Lower lobe of right lung (tissue), 2 donors: ENCODE measurements around the gene SMG7. TPM values are rescaled to one million over a fixed set of nuclear protein-coding genes. Genes with fewer than 3 reads are reported as not detected.

Source experiments
- ATAC-seq, 2 donors: fragments of 200-7000 bp; cut with Tn5 transposase; one replicate each; pipeline ENCODE4 v1.9.1; 2020 to 2022; ENCODE audit warnings: mild to moderate bottlenecking in 2 of 2, moderate library complexity in 2 of 2
- DNase-seq: peaks from one replicate; pipeline ENCODE4 v3.0.0-alpha.2; 2020
- H3K27ac ChIP-seq: fragments of 200-600 bp; one replicate; pipeline ENCODE4 v1.8.0; 2022
- H3K27me3 ChIP-seq: fragments of 200-600 bp; one replicate; pipeline ENCODE4 v1.8.0; 2022; ENCODE audit warnings: low read depth
- H3K36me3 ChIP-seq: fragments of 200-600 bp; one replicate; pipeline ENCODE4 v1.8.0; 2022; ENCODE audit warnings: mild to moderate bottlenecking
- H3K4me1 ChIP-seq: fragments of 200-600 bp; one replicate; pipeline ENCODE4 v1.8.0; 2022
- H3K4me3 ChIP-seq: fragments of 200-600 bp; one replicate; pipeline ENCODE4 v1.8.0; 2022; ENCODE audit warnings: mild to moderate bottlenecking
- H3K9me3 ChIP-seq: fragments of 200-600 bp; one replicate; pipeline ENCODE4 v1.8.0; 2022
- intact Hi-C: fragments of 100-400 bp; cut with DNase I; formaldehyde crosslinking; loops from one replicate; pipeline ENCODE4 v1.11.0; 2022
- total RNA-seq: library from RNA; stranded (reverse); fragmentation: NEBNext Ultra II Directional; extraction: Animal tissue kit (Norgen Biotek cat#: 25700); gene quantifications from one replicate; pipeline ENCODE4 v1.2.1, GENCODE V29; 2021
- TF ChIP-seq, protein P1 (sequence below): fragments of 200-600 bp; IDR thresholded peaks from one replicate; pipeline ENCODE4 v1.8.0; 2022; ENCODE audit warnings: antibody characterized with exemption, mild to moderate bottlenecking
- donor health status: DM: no; HTN: yes; CAD: no; lungs with severe emphysema.

SMG7 gene
- total RNA-seq, 1 donor from 2014 or later = 58.9 TPM

DNA sequence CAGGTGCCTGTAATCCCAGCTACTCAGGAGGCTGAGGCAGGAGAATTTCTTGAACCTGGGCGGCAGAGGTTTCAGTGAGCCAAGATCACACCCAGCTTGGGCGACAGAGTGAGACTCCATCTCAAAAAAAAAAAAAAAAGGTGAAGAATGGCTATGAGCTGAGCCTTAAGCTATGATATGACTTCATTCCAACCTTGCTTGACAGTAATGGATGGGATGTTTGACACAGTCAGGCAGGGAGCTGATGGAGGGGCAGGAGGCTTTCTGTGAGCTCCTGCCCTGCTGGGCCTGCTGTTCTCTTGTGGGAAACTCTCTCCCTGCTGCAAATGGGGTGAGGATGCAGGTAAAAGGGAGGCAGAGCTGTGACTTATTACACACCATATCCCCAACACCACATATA, 90.4 kb downstream of the SMG7 start:
- Histone ChIP-seq H3K4me1 (peaks cover 6% of the 10 kb centered on the region), H3K36me3 (peaks cover 53% of the 10 kb centered on the region), H3K4me3 (no peak overlapping the region), H3K9me3 (no peaks in the 10 kb centered on the region), H3K27me3 (no peaks in the 10 kb centered on the region), H3K27ac (no peak overlapping the region)
- intact Hi-C loops = no loop called here
- TF ChIP-seq, protein P1, sequence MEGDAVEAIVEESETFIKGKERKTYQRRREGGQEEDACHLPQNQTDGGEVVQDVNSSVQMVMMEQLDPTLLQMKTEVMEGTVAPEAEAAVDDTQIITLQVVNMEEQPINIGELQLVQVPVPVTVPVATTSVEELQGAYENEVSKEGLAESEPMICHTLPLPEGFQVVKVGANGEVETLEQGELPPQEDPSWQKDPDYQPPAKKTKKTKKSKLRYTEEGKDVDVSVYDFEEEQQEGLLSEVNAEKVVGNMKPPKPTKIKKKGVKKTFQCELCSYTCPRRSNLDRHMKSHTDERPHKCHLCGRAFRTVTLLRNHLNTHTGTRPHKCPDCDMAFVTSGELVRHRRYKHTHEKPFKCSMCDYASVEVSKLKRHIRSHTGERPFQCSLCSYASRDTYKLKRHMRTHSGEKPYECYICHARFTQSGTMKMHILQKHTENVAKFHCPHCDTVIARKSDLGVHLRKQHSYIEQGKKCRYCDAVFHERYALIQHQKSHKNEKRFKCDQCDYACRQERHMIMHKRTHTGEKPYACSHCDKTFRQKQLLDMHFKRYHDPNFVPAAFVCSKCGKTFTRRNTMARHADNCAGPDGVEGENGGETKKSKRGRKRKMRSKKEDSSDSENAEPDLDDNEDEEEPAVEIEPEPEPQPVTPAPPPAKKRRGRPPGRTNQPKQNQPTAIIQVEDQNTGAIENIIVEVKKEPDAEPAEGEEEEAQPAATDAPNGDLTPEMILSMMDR = no peak
- DNase-seq (no peak), ATAC-seq (no peak)

DNA sequence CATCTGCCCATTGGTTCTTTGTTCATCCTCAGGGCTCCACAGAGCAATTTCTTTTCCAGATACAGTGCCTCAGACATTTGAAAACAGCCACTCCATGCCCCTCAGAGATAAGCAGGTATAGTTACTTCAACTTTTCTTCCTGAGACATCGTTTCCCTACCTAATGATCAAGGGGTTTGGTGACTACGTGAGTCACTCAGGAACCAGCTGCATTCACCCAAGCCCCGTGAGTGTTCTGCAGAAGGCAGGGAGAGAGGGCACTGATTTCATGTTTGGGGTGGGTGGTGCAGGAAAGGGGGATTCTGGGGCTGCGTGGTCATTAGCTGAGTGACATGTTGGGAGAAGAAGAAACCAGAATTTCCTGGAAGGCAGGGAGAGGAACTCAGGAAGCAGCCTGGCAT, 93.0 kb downstream of the SMG7 start:
- Histone ChIP-seq H3K36me3 (peaks cover 27% of the 10 kb centered on the region), H3K9me3 (no peaks in the 10 kb centered on the region), H3K4me1 (peaks cover 16% of the 10 kb centered on the region), H3K27ac (no peak overlapping the region), H3K4me3 (no peak overlapping the region), H3K27me3 (no peaks in the 10 kb centered on the region)
- intact Hi-C loops = no loop called here
- DNase-seq (no peak), ATAC-seq (no peak)
- TF ChIP-seq, protein P1 = no peak

DNA sequence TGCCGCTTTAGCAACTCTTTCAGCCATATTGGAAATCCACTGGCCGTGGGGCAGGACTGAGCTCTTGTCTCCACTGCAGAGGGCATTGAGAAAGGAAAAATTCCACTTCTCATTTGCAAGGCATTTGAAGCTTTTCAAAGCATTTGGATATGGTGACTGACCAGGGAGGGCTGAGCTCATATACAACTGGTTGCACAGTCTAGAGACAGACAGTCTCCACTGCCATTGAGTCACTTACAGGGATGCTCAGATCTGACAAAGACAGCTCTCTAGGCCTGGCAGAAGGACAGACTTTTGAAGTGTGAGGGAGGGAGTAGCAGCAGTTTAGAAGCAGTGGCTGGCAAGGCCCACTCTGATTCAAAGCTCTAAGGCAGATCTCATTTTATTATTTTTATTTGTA, 93.7 kb downstream of the SMG7 start:
- H3K27me3 ChIP-seq = no peaks in the 10 kb centered on the region
- H3K4me1 ChIP-seq = peaks cover 16% of the 10 kb centered on the region
- TF ChIP-seq, protein P1 = no peak
- no peaks in the 10 kb centered on the region for H3K9me3 ChIP-seq
- ATAC-seq (no peak), DNase-seq (no peak)
- no peak overlapping the region for H3K4me3 ChIP-seq
- no peak overlapping the region for H3K27ac ChIP-seq
- intact Hi-C loops = no loop called here
- peaks cover 27% of the 10 kb centered on the region for H3K36me3 ChIP-seq

DNA sequence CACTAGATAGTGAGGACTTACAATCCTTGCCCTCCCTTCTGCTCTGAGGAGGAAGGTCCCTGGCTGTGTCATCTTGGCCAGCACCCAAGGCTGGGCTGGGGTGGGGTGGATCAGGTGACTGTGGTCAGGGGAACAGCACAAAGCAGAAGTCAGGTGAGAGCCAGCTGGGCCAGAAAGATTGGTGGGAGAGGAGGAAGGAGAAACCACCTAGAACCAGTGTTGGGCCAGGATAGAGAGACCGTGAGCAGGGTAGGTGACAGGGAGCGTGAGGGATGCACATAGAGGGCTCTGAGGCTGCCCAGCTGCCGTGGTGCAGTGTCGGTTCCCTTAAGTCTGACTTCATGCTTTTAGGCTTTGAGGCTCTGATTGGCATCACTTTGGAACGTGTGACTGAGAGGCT, 95.3 kb downstream of the SMG7 start:
- no peak overlapping the region for H3K4me3 ChIP-seq
- intact Hi-C loops = no loop called here
- peaks cover 16% of the 10 kb centered on the region for H3K4me1 ChIP-seq
- H3K9me3 ChIP-seq = no peaks in the 10 kb centered on the region
- ATAC-seq = peak; percentile 64 to 73
- TF ChIP-seq, protein P1 = no peak
- H3K27ac ChIP-seq = peak overlapping the region; percentile 24
- peaks cover 36% of the 10 kb centered on the region for H3K36me3 ChIP-seq
- peak; percentile 80 for DNase-seq
- H3K27me3 ChIP-seq = no peaks in the 10 kb centered on the region

DNA sequence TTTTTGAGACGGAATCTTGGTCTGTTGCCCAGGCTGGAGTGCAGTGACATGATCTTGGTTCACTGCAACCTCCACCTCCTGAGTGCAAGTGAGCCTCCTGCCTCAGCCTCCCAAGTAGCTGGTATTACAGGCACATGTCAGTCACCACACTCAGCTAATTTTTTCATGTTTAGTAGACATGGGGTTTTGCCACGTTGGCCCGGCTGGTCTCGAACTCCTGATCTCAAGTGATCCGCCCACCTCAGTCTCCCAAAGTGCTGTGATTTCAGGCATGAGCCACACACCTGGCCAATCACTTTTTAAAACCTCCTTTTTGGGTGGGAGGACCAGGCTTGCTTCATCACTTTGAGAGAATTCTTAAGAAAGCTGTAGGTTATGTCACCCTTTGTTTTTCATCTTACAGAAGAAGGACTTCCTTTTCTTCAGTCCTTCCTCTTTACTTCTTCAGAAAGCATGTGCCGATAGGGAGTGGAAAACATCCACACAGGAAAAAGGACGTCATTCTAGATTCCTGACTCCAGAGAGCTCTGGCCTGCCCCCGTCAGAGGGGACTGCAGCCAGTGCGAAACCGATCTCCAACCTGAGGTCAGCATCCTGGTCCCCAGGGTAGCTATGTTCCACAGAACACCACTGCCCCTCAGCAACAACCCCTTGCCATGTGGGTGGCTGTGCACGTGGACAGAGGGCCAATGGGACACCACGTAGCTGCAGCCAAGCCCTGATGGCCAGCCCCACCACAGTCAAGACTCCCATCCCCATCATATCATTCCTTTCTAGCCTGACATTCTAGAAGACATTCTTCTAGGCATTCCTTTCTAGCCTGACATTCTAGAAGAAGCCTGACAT, 96.1 kb downstream of the SMG7 start:
- Histone ChIP-seq H3K4me3 (no peak overlapping the region), H3K4me1 (peaks cover 16% of the 10 kb centered on the region), H3K36me3 (peaks cover 34% of the 10 kb centered on the region), H3K9me3 (no peaks in the 10 kb centered on the region), H3K27ac (peak overlapping the region; percentile 24), H3K27me3 (no peaks in the 10 kb centered on the region)
- intact Hi-C loops = no loop called here
- ATAC-seq = peak; percentile 63 to 76
- TF ChIP-seq, protein P1 = no peak
- DNase-seq = no peak
